M059J (cell line): ENCODE data around the gene MAPK14. TPM values are rescaled to one million over a fixed set of nuclear protein-coding genes. Genes with fewer than 3 reads are reported as not detected.
"Not testable (repeated sequence)": the region's sequence is repeated elsewhere in the genome, so short reads cannot be mapped to it uniquely, and the experiment has no call there.

Experiments used
- DNase-seq: peaks from one replicate; pipeline ENCODE4 v3.0.0-alpha.2; 2012; ENCODE audit warnings: low read depth
- total RNA-seq: library from RNA; depleted of rRNA; stranded (reverse); fragments of >200 nt; shearing (Covaris generic); gene quantifications from 2 replicates; pipeline ENCODE4 v1.2.3, GENCODE V29; 2014; rRNA removed

The MAPK14 gene
- 59.6 and 86.7 TPM in 2 replicates for total RNA-seq

DNA sequence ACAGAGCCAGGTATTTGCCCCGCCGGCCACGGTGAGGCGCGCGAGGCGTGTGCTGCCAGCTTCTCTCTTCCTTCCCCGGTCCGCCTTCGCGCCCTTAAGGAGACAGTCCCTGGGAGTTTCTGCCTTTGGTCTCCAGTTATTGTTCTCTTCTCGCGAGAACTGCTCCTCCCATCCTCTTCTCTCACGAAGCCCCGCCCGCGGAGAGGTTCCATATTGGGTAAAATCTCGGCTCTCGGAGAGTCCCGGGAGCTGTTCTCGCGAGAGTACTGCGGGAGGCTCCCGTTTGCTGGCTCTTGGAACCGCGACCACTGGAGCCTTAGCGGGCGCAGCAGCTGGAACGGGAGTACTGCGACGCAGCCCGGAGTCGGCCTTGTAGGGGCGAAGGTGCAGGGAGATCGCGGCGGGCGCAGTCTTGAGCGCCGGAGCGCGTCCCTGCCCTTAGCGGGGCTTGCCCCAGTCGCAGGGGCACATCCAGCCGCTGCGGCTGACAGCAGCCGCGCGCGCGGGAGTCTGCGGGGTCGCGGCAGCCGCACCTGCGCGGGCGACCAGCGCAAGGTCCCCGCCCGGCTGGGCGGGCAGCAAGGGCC, at the start of gene MAPK14:
Gene MAPK14 (plus strand): TSS at position 308 of the 587 bp plus-strand sequence. CDS start 350 bp downstream, outside the sequence.
- peak; percentile 100 for DNase-seq

DNA sequence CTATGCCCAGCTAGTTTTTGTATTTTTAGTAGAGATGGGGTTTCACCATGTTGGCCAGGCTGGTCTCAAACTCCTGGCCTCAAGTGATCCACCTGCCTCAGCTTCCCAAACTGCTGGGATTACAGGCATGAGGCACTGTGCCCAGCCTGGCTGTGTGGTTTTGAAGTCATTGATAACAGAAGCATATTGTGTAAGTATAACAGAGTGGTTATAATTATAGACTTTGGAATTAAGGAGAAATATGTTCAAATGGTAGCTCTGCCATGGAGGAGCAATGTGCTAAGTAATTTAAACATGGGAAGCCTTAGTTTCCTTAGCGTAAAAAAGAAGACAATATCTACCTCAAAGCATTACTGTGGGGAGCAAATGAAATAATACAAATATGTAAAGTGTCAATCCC, 47.5 kb upstream of the MAPK14 start:
- not testable (repeated sequence) for DNase-seq

DNA sequence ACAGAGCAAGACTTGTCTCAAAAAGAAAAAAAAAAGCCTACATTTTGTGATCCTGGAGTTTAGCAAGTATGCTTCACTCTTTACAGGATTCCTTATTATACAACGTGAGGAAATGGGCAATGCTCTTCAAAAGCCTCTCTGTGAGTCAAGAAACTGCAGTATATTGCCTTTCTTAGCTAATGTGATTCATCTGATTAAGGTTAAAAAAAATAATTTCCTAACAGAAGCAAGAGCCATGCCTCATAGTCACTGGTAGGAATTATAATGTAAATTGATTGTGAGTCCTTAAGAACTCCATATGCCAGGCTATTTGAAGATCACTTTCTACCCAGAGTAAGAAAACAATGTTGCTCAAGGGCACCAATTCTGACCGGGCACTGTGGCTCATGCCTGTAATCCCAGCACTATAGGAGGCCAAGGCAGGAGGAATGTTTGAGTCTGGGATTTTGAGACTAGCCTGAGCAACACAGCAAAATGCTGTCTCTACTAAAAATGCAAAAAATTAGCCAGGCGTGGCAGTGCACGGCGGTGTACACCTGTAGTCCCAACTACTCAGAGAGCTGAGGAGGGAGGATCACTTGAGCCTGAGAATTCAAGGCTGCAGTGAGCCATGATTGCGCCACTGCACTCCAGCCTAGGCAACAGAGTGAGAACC, 46.5 kb upstream of the MAPK14 start:
- DNase-seq: no peak

DNA sequence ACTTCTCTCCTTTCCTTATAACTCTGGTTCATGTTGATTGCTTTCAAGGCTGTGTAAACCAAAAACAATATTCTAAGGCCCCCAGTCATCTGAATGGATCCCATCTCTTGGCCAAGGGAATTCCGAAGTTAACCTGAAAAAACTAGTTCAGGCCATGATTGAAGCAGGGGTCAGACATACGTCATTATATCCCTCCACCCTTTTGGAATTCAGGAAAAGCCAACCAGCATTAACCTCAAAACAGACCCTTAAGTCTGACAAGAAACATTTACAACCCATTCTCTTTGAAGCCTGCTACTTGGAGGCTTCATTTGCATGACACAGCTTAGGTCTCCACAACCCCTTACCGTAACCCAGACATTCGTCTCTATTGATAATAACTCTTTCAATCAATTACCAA, 42.9 kb upstream of the MAPK14 start:
- no peak for DNase-seq

DNA sequence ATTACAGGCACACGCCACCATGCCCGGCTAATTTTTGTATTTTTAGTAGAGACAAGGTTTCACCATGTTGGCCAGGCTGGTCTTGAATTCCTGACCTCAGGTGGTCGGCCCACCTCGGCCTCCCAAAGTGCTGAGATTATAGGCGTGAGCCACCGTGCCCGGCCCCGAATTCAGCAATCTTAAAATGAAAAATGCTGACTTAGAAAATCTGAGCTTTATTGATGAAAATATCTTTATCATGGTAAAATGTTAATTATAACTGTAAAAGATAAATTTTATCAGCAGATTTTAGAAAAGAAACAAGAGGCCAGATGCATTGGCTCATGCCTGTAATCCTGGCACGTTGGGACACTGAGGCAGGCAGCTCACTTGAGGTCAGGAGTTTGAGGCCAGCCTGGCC, 39.6 kb upstream of the MAPK14 start:
- DNase-seq: not testable (repeated sequence)

DNA sequence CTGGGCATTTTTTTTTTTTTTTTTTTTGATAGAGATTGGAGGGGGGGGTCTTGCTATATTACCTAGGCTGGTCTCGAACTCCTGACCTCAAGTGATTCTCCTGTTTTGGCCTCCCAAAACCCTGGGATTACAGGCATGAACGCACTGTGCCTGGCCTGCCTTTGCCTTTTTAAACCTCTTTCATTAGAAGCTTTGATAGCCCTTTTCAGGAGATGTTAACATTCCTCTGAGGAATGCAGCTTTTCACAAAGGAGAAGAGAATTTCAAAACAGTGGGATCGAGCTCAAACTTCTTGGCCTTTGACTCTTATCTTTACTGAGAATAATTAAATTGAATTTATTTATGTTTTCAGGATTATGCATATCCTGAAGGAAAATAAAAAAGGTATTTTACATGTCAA, 34.5 kb upstream of the MAPK14 start:
- no peak for DNase-seq

DNA sequence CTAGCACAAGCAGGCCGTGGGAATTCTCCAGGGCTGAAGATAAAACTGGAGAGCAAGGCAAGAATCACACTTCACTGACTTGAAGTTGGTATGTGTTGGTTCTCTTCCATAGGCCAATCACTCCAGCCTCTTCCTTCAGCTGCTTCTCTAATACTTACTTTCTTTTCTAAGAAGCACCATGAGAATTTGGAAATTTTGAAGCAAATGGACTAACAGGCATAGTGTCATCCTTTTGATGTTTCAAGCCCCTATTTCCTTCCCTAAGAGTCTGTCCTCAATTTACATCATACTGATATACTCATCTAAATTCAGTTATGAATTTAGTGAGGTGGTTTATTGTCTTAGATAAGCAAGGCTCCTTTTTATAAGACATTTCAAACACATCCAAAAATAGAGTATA, 27.2 kb upstream of the MAPK14 start:
- DNase-seq: no peak

DNA sequence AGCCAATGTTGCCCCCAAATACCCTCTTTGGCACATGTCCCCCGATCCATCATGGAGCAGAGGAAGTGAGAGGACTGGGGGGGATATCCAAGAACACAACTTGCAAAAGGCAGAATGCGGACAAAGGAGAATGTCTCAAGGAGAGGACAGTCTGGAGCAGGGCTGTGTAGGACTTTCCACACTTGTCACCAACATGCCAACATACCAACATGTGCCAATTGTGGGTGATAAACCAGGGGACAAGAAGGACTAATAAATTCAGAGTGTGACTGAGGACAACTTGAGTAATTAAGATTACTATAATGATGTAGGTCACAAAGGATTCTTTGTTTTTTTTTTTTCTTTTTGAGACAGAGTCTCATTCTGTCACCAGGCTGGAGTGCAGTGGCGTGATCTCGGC, 11.9 kb upstream of the MAPK14 start:
- DNase-seq: no peak

DNA sequence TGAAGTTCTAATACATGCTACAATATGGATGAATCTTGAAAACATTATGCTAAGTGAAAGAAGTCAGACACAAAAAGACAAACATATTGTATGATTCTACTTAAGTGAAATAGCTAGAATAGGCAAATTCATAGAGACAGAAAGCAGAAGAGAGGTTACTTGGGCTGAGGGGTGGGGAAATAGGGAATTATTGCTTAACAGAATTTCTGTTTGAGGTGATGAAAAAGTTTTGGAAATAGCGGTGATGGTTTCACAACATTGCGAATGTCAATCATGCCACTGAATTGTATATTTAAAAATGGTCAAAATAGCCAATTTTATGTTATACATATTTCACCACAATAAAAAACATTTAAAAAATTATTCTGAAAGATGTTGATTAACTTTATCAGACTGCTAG, 9.3 kb upstream of the MAPK14 start:
- DNase-seq: no peak

DNA sequence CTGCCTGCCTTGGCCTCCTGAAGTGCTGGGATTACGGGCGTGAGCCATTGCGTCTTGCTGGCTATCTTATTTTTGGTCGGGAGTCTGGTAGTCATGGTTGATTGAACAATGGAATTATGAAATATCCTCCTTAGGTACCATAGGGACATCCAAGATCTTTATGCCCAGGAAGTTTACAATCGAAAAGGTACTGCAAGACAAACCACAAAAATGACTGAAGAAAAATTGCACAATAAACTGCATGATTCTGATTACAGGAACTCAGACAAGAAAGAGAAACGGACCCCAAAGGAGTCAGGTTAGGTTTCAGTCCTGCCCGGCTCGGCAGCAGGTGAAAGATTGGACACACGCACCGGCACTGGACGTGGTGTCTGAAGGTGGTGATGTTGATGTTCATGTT, 8.4 kb upstream of the MAPK14 start:
- DNase-seq: no peak

DNA sequence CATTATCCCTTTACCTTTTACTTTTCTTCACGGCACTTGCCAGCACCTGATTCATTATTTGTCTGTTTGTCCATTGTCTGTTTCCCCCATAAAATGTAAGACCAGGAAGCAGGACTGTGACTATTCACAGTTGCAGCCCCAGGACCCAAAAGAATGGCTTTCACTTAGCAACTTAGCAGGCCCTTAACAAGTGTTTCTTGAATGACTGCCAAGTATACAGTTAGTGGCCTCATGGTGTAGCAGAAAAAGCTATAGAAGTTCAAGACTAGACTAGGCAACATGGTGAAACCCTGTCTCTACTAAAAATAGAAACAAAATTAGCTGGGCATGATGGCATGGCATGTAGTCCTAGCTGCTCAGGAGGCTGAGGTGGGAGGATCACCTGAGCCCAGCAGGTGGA, 7.5 kb upstream of the MAPK14 start:
- no peak for DNase-seq

DNA sequence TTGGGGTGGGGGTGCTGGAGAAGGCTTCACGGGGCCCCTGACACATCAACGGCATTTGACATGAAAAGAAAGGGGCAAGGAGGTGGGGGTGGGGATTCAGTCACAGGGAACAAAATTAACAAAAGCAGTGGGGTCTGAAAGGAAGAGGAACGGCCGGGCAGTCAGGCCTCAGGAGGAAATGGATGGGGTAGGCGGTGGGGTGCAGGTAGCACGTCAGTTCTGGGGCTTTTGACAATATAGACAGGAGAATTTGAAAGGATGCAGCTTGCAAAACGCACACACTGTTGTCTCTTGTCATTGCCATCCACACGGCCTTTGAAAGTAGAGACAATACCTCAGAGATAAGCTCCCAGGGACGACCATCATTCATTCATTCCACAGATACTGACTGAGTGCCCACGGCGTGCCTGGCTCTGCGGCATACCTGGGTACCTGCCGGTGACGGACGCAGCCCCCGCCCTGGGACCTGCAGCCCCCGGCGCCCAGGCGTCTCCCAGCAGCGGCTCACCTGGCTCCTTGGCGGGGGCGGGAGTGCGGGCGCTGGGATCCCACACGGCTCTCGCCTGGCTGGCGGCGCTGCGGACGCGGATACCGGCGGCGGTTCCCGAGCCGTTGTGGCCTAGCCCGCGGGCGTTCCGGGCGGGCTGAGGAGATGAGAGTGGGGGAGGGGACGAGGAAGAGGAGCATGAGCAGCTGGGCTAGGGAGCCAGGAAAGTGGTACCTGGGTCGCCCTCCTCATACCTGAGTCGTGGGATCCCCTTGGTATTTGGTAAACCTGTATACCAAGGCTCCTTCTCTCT, 3.4 kb upstream of the MAPK14 start, which contains the start of gene SLC26A8:
Gene SLC26A8 (minus strand): TSS at position 646 of the 800 bp plus-strand sequence. CDS start 4,934 bp downstream, outside the sequence.
- no peak for DNase-seq

DNA sequence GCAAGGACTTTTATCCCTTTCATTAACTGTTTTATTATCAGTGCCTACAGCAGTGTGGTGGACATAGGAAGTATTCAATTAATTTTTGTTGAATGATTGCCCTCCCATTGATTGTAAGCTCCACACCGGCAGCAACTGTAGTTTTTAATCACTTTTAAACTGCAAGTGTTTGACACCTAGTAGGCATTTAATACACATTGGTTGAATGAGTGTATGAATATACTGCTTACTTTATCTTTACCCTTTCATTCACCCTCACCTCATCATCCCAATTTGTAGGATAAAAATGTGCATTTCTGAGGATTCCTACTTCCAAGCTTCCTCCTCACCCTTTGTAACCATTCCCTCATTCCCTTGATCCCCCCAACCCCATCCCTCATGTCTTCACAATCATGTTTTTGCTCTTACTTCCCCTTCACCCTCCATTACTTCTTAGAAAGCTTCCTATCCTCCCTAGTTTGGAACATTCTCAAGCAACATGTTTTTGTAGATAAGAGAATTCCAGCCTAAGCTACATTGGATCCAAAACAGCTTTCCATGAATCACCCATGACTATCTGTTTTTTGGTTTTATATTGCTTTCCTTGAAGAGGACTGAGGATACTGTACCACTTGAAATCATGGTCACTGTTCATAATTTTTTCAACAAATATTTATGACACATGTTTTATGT, 2.2 kb upstream of the MAPK14 start:
- peak; percentile 12 for DNase-seq

DNA sequence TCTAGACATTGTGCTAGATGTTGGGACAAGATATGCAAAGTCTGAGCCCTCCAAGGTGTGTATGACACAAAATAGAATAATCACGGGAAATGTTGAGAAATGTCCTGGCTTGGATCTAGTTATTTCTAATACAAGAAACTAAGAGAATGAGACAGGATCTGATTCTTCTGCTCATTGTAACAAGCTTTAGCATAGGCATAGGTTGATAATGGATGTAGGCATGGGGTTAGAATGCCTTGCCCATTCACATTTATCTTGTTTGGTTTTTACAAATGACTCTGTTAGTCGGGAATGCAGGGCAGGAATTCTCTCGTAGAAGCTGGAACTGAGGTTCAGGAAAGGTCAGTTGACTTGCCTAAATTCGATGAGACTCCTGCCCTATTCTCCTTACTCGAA, 1.7 kb upstream of the MAPK14 start:
- DNase-seq: peak; percentile 63

DNA sequence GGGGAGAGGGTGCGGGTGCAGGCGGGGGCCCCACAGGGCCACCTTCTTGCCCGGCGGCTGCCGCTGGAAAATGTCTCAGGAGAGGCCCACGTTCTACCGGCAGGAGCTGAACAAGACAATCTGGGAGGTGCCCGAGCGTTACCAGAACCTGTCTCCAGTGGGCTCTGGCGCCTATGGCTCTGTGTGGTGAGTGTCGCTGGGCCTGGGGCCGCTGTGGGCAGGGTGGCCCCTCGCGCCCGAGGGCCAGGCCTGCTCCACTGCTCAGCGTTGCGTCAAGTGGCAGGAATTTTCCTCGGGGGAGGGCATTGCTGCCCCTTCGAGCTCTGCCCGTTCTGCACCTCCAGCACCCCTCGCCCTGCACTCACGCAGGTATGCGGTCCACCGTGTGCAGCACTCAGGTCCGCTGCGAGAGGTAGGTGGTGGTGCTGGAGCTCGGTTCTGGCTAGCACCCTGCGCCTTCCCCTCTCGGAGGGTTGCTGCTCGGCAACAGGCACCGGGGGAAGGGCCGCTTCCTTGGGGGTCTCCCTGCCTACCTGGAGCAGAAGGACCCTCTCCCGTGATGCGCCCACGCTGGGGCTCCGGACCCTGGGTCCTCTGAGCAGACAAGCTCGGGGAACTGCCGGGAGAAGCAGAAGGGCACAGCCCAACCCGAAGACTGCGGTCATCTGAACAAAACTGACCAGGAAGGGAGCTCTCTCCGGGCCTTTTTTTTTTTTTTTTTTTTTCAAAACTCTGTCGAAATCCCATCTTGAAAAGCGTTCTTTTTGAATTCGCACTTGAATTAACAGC, 674 bp downstream of the MAPK14 start:
- peak; percentile 63 for DNase-seq

DNA sequence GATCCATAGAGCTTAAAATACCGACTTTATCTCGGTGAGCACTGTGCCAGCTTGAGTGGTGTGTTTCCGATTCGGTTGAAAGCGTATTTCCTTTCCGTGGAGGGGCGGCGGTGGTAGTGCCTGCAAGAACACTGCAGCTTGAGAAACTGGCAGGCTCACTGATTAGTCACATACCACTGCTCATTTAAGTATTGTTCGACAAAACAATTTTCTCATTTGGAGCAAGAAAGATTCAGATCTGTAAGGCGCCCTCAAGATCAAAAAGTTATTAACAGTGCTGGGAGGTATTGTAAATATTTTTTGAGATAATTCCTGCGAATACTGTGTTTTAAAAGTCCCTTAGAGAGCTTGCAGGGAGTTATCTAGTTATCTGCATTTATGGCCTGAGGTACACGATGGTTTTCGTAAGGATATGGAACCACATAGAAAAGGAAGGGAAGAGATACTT, 1.3 kb downstream of the MAPK14 start:
- DNase-seq: peak; percentile 89

DNA sequence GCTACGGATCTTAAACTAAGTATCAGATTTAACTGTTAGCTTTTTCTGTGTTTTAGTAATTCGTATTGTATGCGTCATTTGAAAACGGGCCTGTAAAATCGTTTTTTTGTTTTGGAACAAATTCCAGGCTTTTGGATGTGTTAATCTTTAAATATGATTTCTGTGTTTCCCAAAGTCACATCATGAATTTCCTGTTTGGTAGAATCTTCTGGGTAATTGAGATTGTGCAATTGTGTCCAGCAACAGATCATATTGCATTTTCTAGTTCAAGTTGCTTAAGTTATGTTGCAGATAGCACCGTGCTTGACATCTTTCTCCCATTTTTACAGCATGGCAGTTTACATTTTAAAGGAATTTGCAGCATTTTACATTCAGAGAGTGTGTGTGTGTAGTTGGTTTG, 1.9 kb downstream of the MAPK14 start:
- DNase-seq: peak; percentile 69

DNA sequence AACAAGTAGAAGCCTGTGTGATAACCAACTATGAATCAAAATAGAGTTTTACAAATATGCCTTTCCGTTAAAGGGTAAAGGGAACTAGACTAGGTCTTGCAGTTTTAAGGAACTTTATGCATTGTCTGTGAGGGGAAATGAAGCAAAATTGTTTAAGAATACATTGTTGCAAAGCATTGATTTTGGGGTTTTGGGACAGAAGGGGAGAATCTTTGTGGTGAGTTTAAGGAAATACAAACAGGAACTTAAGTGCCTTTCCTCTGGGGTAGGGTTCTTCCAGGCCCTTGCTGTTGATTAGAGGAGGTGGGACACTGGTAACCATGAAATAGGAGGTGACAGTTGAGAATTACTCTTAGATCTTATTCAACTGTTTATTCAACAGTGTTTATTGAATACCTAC, 4.7 kb downstream of the MAPK14 start:
- DNase-seq: no peak

DNA sequence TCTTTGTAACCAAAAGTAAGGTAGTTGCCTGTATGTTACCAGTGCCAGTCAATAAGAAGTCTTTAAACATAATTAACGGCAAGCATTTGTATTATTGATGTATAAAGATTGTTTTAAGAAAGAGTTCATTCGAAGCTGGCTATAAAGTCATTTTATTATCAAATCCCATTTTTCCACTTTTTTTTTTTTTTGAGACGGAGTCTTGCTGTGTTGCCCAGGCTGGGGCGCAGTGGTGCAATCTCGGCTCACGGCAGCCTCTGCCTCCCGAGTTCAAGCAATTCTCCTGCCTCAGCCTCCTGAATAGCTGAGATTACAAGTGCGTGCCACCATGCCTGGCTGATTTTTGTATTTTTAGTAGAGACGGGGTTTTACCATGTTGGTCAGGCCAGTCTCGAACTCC, 5.5 kb downstream of the MAPK14 start:
- DNase-seq: not testable (repeated sequence)

DNA sequence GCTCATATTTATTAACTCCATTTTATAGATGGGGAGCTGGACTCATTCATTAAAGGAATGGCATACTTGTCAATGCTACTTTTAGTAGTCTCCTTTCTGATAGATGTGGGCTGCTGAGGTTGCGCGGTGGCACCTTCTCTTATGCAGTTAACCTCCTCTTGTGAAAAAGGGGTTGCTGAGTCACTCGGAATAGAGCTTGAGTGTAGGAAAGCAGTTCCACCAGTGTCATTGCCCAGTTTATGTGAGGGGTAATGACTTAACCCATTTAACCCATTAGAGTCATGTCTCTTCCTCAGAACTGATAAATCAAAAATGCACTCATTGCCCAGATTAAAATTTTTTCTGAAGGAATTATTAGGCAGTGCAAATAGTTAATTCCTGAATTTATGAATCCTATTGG, 6.3 kb downstream of the MAPK14 start:
- DNase-seq: peak; percentile 36

DNA sequence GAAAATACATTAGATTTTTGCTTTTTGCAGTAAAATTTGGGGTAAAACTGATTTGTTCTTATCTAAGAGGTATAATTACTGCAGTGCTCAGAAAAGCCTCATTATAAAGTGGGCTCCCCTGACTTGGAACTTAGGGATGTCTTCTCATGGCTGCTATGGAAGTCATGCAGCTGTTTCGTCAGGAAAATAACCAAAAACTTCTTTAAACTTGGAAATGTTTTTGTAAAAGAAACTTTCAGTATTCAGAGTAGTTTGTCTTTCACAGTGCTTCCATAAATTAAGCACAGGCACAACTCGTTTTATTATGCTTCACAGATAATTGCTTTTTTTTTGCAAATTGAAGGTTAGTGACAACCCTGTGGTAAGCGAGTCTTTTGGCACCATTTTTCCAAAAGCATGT, 6.8 kb downstream of the MAPK14 start:
- DNase-seq: no peak
